ENCODE data around the gene PTCH1. TPM values are rescaled to one million over a fixed set of nuclear protein-coding genes. Genes with fewer than 3 reads are reported as not detected.
A peak's percentile ranks its signal among the peaks of the same experiment; 100 is the strongest.

Gene PTCH1
- polyA plus RNA-seq, 1 donor: 25.3 TPM

GRCh38 chr9:95457769-95458168 is 59.0 kb downstream of the PTCH1 start:
- Histone ChIP-seq H3K4me3 (ENCODE audit: low read length) (no peak overlapping the region), H3K36me3 (ENCODE audit: control insufficient read depth, insufficient read depth, low read length) (peaks cover 79% of the 10 kb centered on the region), H3K9me3 (ENCODE audit: control insufficient read depth, low read depth, low read length) (no peaks in the 10 kb centered on the region), H3K27ac (ENCODE audit: low read length) (no peak overlapping the region), H3K4me1 (ENCODE audit: control insufficient read depth, insufficient read depth, low read length) (peaks cover 18% of the 10 kb centered on the region), H3K27me3 (ENCODE audit: control insufficient read depth, insufficient read depth, low read length) (no peaks in the 10 kb centered on the region)
- WGBS (ENCODE audit: insufficient coverage, low lambda C conversion rate): no CpG with 5 or more reads among the region's 12 CpGs
- DNase-seq: peak in 1 of 2 donors; percentile 22

- peaks cover 86% of the 10 kb centered on the region for H3K36me3 ChIP-seq (ENCODE audit: control insufficient read depth, insufficient read depth, low read length)
- no peaks in the 10 kb centered on the region for H3K27me3 ChIP-seq (ENCODE audit: control insufficient read depth, insufficient read depth, low read length)
- H3K27ac ChIP-seq (ENCODE audit: low read length): no peak overlapping the region
- no peaks in the 10 kb centered on the region for H3K9me3 ChIP-seq (ENCODE audit: control insufficient read depth, low read depth, low read length)
- H3K4me1 ChIP-seq (ENCODE audit: control insufficient read depth, insufficient read depth, low read length): peaks cover 10% of the 10 kb centered on the region
- 83% methylated on average over 2 of the region's 9 CpGs for WGBS (ENCODE audit: insufficient coverage, low lambda C conversion rate)
- no peak for DNase-seq
- no peak overlapping the region for H3K4me3 ChIP-seq (ENCODE audit: low read length)
Observed at GRCh38 chr9:95455714-95456113, 61.1 kb downstream of the PTCH1 start.

GRCh38 chr9:95452176-95452575 is 64.6 kb downstream of the PTCH1 start:
- WGBS (ENCODE audit: insufficient coverage, low lambda C conversion rate): no CpG with 5 or more reads among the region's 4 CpGs
- Histone ChIP-seq H3K27ac (ENCODE audit: low read length) (no peak overlapping the region), H3K4me3 (ENCODE audit: low read length) (no peak overlapping the region), H3K36me3 (ENCODE audit: control insufficient read depth, insufficient read depth, low read length) (peaks cover 91% of the 10 kb centered on the region), H3K9me3 (ENCODE audit: control insufficient read depth, low read depth, low read length) (no peaks in the 10 kb centered on the region), H3K4me1 (ENCODE audit: control insufficient read depth, insufficient read depth, low read length) (peaks cover 5% of the 10 kb centered on the region), H3K27me3 (ENCODE audit: control insufficient read depth, insufficient read depth, low read length) (no peaks in the 10 kb centered on the region)
- no peak for DNase-seq

- no CpG with 5 or more reads among the region's 2 CpGs for WGBS (ENCODE audit: insufficient coverage, low lambda C conversion rate)
- H3K36me3 ChIP-seq (ENCODE audit: control insufficient read depth, insufficient read depth, low read length): peaks cover 93% of the 10 kb centered on the region
- no peaks in the 10 kb centered on the region for H3K9me3 ChIP-seq (ENCODE audit: control insufficient read depth, low read depth, low read length)
- DNase-seq: no peak
- no peaks in the 10 kb centered on the region for H3K27me3 ChIP-seq (ENCODE audit: control insufficient read depth, insufficient read depth, low read length)
- peaks cover 5% of the 10 kb centered on the region for H3K4me1 ChIP-seq (ENCODE audit: control insufficient read depth, insufficient read depth, low read length)
- H3K27ac ChIP-seq (ENCODE audit: low read length): no peak overlapping the region
- H3K4me3 ChIP-seq (ENCODE audit: low read length): no peak overlapping the region
Observed at GRCh38 chr9:95451065-95451426, 65.7 kb downstream of the PTCH1 start.

GRCh38 chr9:95450171-95451064 is 66.4 kb downstream of the PTCH1 start:
- no CpG with 5 or more reads among the region's 11 CpGs for WGBS (ENCODE audit: insufficient coverage, low lambda C conversion rate)
- Histone ChIP-seq H3K4me3 (ENCODE audit: low read length) (no peak overlapping the region), H3K36me3 (ENCODE audit: control insufficient read depth, insufficient read depth, low read length) (peaks cover 92% of the 10 kb centered on the region), H3K27ac (ENCODE audit: low read length) (no peak overlapping the region), H3K27me3 (ENCODE audit: control insufficient read depth, insufficient read depth, low read length) (no peaks in the 10 kb centered on the region), H3K9me3 (ENCODE audit: control insufficient read depth, low read depth, low read length) (no peaks in the 10 kb centered on the region), H3K4me1 (ENCODE audit: control insufficient read depth, insufficient read depth, low read length) (peaks cover 5% of the 10 kb centered on the region)
- DNase-seq: no peak

- DNase-seq: no peak
- Histone ChIP-seq H3K27ac (ENCODE audit: low read length) (no peak overlapping the region), H3K4me1 (ENCODE audit: control insufficient read depth, insufficient read depth, low read length) (peaks cover 5% of the 10 kb centered on the region), H3K27me3 (ENCODE audit: control insufficient read depth, insufficient read depth, low read length) (no peaks in the 10 kb centered on the region), H3K36me3 (ENCODE audit: control insufficient read depth, insufficient read depth, low read length) (peaks cover 97% of the 10 kb centered on the region), H3K4me3 (ENCODE audit: low read length) (no peak overlapping the region), H3K9me3 (ENCODE audit: control insufficient read depth, low read depth, low read length) (no peaks in the 10 kb centered on the region)
- WGBS (ENCODE audit: insufficient coverage, low lambda C conversion rate): no CpG with 5 or more reads among the region's 22 CpGs
Observed at GRCh38 chr9:95449016-95449415, 67.8 kb downstream of the PTCH1 start.

- Histone ChIP-seq H3K9me3 (ENCODE audit: control insufficient read depth, low read depth, low read length) (no peaks in the 10 kb centered on the region), H3K27me3 (ENCODE audit: control insufficient read depth, insufficient read depth, low read length) (no peaks in the 10 kb centered on the region), H3K4me3 (ENCODE audit: low read length) (no peak overlapping the region), H3K36me3 (ENCODE audit: control insufficient read depth, insufficient read depth, low read length) (peaks cover 86% of the 10 kb centered on the region), H3K27ac (ENCODE audit: low read length) (no peak overlapping the region), H3K4me1 (ENCODE audit: control insufficient read depth, insufficient read depth, low read length) (peaks cover 5% of the 10 kb centered on the region)
- DNase-seq: no peak
- no CpG with 5 or more reads among the region's 23 CpGs for WGBS (ENCODE audit: insufficient coverage, low lambda C conversion rate)
Observed at GRCh38 chr9:95447660-95448420, 68.9 kb downstream of the PTCH1 start.

- no peak for DNase-seq
- H3K4me3 ChIP-seq (ENCODE audit: low read length): no peak overlapping the region
- peaks cover 5% of the 10 kb centered on the region for H3K4me1 ChIP-seq (ENCODE audit: control insufficient read depth, insufficient read depth, low read length)
- H3K27ac ChIP-seq (ENCODE audit: low read length): no peak overlapping the region
- H3K36me3 ChIP-seq (ENCODE audit: control insufficient read depth, insufficient read depth, low read length): peaks cover 84% of the 10 kb centered on the region
- WGBS (ENCODE audit: insufficient coverage, low lambda C conversion rate): 100% methylated on average over 7 of the region's 26 CpGs
- H3K9me3 ChIP-seq (ENCODE audit: control insufficient read depth, low read depth, low read length): no peaks in the 10 kb centered on the region
- H3K27me3 ChIP-seq (ENCODE audit: control insufficient read depth, insufficient read depth, low read length): no peaks in the 10 kb centered on the region
Observed at GRCh38 chr9:95446984-95447383, 69.8 kb downstream of the PTCH1 start.

- Histone ChIP-seq H3K36me3 (ENCODE audit: control insufficient read depth, insufficient read depth, low read length) (peaks cover 80% of the 10 kb centered on the region), H3K4me3 (ENCODE audit: low read length) (no peak overlapping the region), H3K9me3 (ENCODE audit: control insufficient read depth, low read depth, low read length) (no peaks in the 10 kb centered on the region)
Observed at GRCh38 chr9:95446259-95446658, 70.5 kb downstream of the PTCH1 start.

GRCh38 chr9:95444160-95444559 is 72.6 kb downstream of the PTCH1 start:
- Histone ChIP-seq H3K4me1 (ENCODE audit: control insufficient read depth, insufficient read depth, low read length) (peaks cover 2% of the 10 kb centered on the region), H3K9me3 (ENCODE audit: control insufficient read depth, low read depth, low read length) (no peaks in the 10 kb centered on the region), H3K4me3 (ENCODE audit: low read length) (no peak overlapping the region), H3K36me3 (ENCODE audit: control insufficient read depth, insufficient read depth, low read length) (peaks cover 59% of the 10 kb centered on the region), H3K27ac (ENCODE audit: low read length) (no peak overlapping the region), H3K27me3 (ENCODE audit: control insufficient read depth, insufficient read depth, low read length) (no peaks in the 10 kb centered on the region)
- WGBS (ENCODE audit: insufficient coverage, low lambda C conversion rate): no CpG with 5 or more reads among the region's 15 CpGs
- DNase-seq: no peak

More at GRCh38 chr9:95446259-95446658, 70.5 kb downstream of the PTCH1 start:
- Histone ChIP-seq H3K27me3 (ENCODE audit: control insufficient read depth, insufficient read depth, low read length) (no peaks in the 10 kb centered on the region), H3K4me1 (ENCODE audit: control insufficient read depth, insufficient read depth, low read length) (peaks cover 5% of the 10 kb centered on the region), H3K27ac (ENCODE audit: low read length) (no peak overlapping the region)
- no peak for DNase-seq
- no CpG with 5 or more reads among the region's 5 CpGs for WGBS (ENCODE audit: insufficient coverage, low lambda C conversion rate)

Measured in large intestine (tissue), 3 donors.